Right atrium auricular region (tissue), 2 donors: ENCODE results near the gene CCDC15. TPM values are rescaled to one million over a fixed set of nuclear protein-coding genes. Genes with fewer than 3 reads are reported as not detected.

Source experiments
- DNase-seq: peaks from one replicate; pipeline ENCODE4 v3.0.0-alpha.2; 2019; ENCODE audit warnings: low spot score
- H3K27ac ChIP-seq, 2 donors: fragments of 200-600 bp; sonication (generic); 1 replicate in 1 of 2; 2 replicates in 1 of 2; pipeline ENCODE4 v1.5.1; 2016 to 2019
- H3K27me3 ChIP-seq, 2 donors: fragments of 200-600 bp; sonication (generic); one replicate each; pipeline versions ENCODE4 v1.5.1 to v1.6.0; 2017 to 2019
- H3K36me3 ChIP-seq: fragments of 200-600 bp; sonication (generic); one replicate; pipeline ENCODE4 v1.5.1; 2016
- H3K4me1 ChIP-seq, 2 donors: fragments of 200-600 bp; sonication (generic); one replicate each; pipeline versions ENCODE4 v1.5.1 to v1.6.0; 2017 to 2019
- H3K4me3 ChIP-seq, 2 donors: fragments of 200-600 bp; sonication (generic); 1 replicate in 1 of 2; 2 replicates in 1 of 2; pipeline ENCODE4 v1.5.1; 2017 to 2019; ENCODE audit warnings: mild to moderate bottlenecking in 1 of 2, moderate library complexity in 1 of 2
- H3K9me3 ChIP-seq, 2 donors: fragments of 200-600 bp; sonication (generic); one replicate each; pipeline ENCODE4 v1.5.1; 2019
- total RNA-seq, 2 donors: library from RNA; depleted of rRNA; stranded (reverse); fragments of >200 nt; gene quantifications; one replicate each; pipeline ENCODE4 v1.1.0, GENCODE V29; 2016
- TF ChIP-seq, protein P1 (sequence below), 2 donors: fragments of 200-600 bp; sonication (generic); IDR thresholded peaks; one replicate each; pipeline ENCODE4 v1.5.1; 2019; ENCODE audit warnings: antibody characterized with exemption in 2 of 2

Gene CCDC15
- total RNA-seq, 2 donors from 2014 or later = 0.24 TPM; not detected in 1

- DNase-seq = no peak
- TF ChIP-seq, protein P1, sequence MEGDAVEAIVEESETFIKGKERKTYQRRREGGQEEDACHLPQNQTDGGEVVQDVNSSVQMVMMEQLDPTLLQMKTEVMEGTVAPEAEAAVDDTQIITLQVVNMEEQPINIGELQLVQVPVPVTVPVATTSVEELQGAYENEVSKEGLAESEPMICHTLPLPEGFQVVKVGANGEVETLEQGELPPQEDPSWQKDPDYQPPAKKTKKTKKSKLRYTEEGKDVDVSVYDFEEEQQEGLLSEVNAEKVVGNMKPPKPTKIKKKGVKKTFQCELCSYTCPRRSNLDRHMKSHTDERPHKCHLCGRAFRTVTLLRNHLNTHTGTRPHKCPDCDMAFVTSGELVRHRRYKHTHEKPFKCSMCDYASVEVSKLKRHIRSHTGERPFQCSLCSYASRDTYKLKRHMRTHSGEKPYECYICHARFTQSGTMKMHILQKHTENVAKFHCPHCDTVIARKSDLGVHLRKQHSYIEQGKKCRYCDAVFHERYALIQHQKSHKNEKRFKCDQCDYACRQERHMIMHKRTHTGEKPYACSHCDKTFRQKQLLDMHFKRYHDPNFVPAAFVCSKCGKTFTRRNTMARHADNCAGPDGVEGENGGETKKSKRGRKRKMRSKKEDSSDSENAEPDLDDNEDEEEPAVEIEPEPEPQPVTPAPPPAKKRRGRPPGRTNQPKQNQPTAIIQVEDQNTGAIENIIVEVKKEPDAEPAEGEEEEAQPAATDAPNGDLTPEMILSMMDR (IDR thresholded peaks at IDR 0.05) = no peak
- Histone ChIP-seq H3K9me3 (peaks cover 0 to 6% of the 10 kb centered on the region in 2 donors), H3K4me1 (no peaks in the 10 kb centered on the region), H3K36me3 (no peaks in the 10 kb centered on the region), H3K27me3 (no peaks in the 10 kb centered on the region), H3K4me3 (no peak overlapping the region), H3K27ac (no peak overlapping the region)
These were observed 29.9 kb downstream of the CCDC15 start for GRCh38 chr11:124983674-124984511.

GRCh38 chr11:124984512-124984854 is 30.5 kb downstream of the CCDC15 start:
- H3K9me3 ChIP-seq = peaks cover 0 to 3% of the 10 kb centered on the region in 2 donors
- no peaks in the 10 kb centered on the region for H3K4me1 ChIP-seq
- DNase-seq = no peak
- TF ChIP-seq, protein P1 (IDR thresholded peaks at IDR 0.05) = no peak
- H3K27ac ChIP-seq = no peak overlapping the region
- H3K4me3 ChIP-seq = no peak overlapping the region
- no peaks in the 10 kb centered on the region for H3K27me3 ChIP-seq
- no peaks in the 10 kb centered on the region for H3K36me3 ChIP-seq

- Histone ChIP-seq H3K4me1 (no peaks in the 10 kb centered on the region), H3K9me3 (no peaks in the 10 kb centered on the region), H3K27ac (no peak overlapping the region), H3K27me3 (no peaks in the 10 kb centered on the region), H3K36me3 (no peaks in the 10 kb centered on the region), H3K4me3 (no peak overlapping the region)
- TF ChIP-seq, protein P1 (IDR thresholded peaks at IDR 0.05) = no peak
- DNase-seq = no peak
These were observed 33.1 kb downstream of the CCDC15 start for GRCh38 chr11:124987096-124987495.

GRCh38 chr11:124988063-124988462 is 34.1 kb downstream of the CCDC15 start:
- Histone ChIP-seq H3K4me1 (no peaks in the 10 kb centered on the region), H3K27ac (no peak overlapping the region), H3K4me3 (no peak overlapping the region), H3K9me3 (no peaks in the 10 kb centered on the region), H3K27me3 (no peaks in the 10 kb centered on the region), H3K36me3 (no peaks in the 10 kb centered on the region)
- TF ChIP-seq, protein P1 (IDR thresholded peaks at IDR 0.05) = no peak
- DNase-seq = no peak

- DNase-seq = no peak
- Histone ChIP-seq H3K4me1 (no peaks in the 10 kb centered on the region), H3K36me3 (no peaks in the 10 kb centered on the region), H3K27ac (no peak overlapping the region), H3K9me3 (peaks cover 0 to 15% of the 10 kb centered on the region in 2 donors), H3K27me3 (no peaks in the 10 kb centered on the region), H3K4me3 (no peak overlapping the region)
- TF ChIP-seq, protein P1 (IDR thresholded peaks at IDR 0.05) = no peak
These were observed 47.2 kb downstream of the CCDC15 start for GRCh38 chr11:125001079-125001778.
